A549 (cell line): ENCODE data around the gene RARA.

Experiments used
- CHD2 ChIP-seq: fragments of 150-350 bp; IDR thresholded peaks from 2 replicates; pipeline ENCODE4 v1.6.1; 2014; ENCODE audit warnings: low read length; ENCODE audit not compliant: partially characterized antibody
- CTCF ChIP-seq: fragments of >200 bp; sonication (Bioruptor Twin); formaldehyde crosslinking; IDR thresholded peaks from 3 replicates; pipeline ENCODE4 v1.5.1; 2016
- FOSL2 ChIP-seq, 2 experiments: fragments of 450-650 bp in 1 of 2; fragments of >200 bp in 1 of 2; sonication (Bioruptor Twin) in 1 of 2; formaldehyde crosslinking; IDR thresholded peaks; 2 replicates each; pipeline versions ENCODE4 v1.5.0 to v1.6.1; 2016 to 2020; ENCODE audit warnings: mild to moderate bottlenecking in 1 of 2, moderate library complexity in 1 of 2
- MAZ ChIP-seq: fragments of 150-350 bp; IDR thresholded peaks from 2 replicates; pipeline ENCODE4 v1.6.1; 2014; ENCODE audit warnings: antibody characterized with exemption, low read depth, low read length, borderline replicate concordance
- NR3C1 ChIP-seq: fragments of >200 bp; sonication (Bioruptor Twin); formaldehyde crosslinking; IDR thresholded peaks from 3 replicates; pipeline ENCODE4 v1.6.1; 2017
- PHF8 ChIP-seq: fragments of 200-600 bp; sonication (generic); IDR thresholded peaks from 2 replicates; pipeline ENCODE4 v1.6.1; 2016; ENCODE audit warnings: low read depth, mild to moderate bottlenecking, antibody characterized with exemption, moderate library complexity, borderline replicate concordance
- POLR2A ChIP-seq: IDR thresholded peaks from 2 replicates; pipeline ENCODE4 v1.6.1; 2012; ENCODE audit warnings: mild to moderate bottlenecking, low read length
- RAD21 ChIP-seq, 2 experiments: fragments of >200 bp in 1 of 2; sonication (Bioruptor Twin) in 1 of 2; formaldehyde crosslinking in 1 of 2; IDR thresholded peaks in 1 of 2; conservative IDR thresholded peaks in 1 of 2; 2 replicates in 1 of 2; 3 replicates in 1 of 2; pipeline ENCODE4 v1.6.1; 2012 to 2018; ENCODE audit warnings: inconsistent platforms in 1 of 2
- RCOR1 ChIP-seq: fragments of 150-350 bp; IDR thresholded peaks from 2 replicates; pipeline ENCODE4 v1.6.1; 2014; ENCODE audit warnings: antibody characterized with exemption, low read length, low read depth
- RFX5 ChIP-seq: fragments of 450-650 bp; IDR thresholded peaks from 2 replicates; pipeline ENCODE4 v1.7.1; 2014; ENCODE audit warnings: antibody characterized with exemption, mild to moderate bottlenecking, moderate library complexity
- TF ChIP-seq, protein P1 (sequence below): fragments of 200-600 bp; sonication (generic); IDR thresholded peaks from 2 replicates; pipeline ENCODE4 v1.6.1; 2016; ENCODE audit warnings: antibody characterized with exemption, mild to moderate bottlenecking, moderate library complexity
- TF ChIP-seq, protein P2 (sequence below): IDR thresholded peaks from 2 replicates; pipeline ENCODE4 v1.6.1; 2012

GRCh38 chr17:40323391-40324381, 14.7 kb downstream of the RARA start:
- TF ChIP-seq POLR2A (no peak), CTCF (no peak), RCOR1 (no peak), MAZ (no peak), RAD21 (conservative IDR thresholded peaks at IDR 0.05 in 1 of 2, IDR thresholded peaks at IDR 0.05 in 1 of 2) (no peak), FOSL2 (IDR thresholded peaks at IDR 0.05) (no peak), FOSL2 (CRISPR knock-in tag; IDR thresholded peaks at IDR 0.05) (no peak), RFX5 (no peak), NR3C1 (no peak), CHD2 (no peak), PHF8 (no peak)
- TF ChIP-seq, protein P1, sequence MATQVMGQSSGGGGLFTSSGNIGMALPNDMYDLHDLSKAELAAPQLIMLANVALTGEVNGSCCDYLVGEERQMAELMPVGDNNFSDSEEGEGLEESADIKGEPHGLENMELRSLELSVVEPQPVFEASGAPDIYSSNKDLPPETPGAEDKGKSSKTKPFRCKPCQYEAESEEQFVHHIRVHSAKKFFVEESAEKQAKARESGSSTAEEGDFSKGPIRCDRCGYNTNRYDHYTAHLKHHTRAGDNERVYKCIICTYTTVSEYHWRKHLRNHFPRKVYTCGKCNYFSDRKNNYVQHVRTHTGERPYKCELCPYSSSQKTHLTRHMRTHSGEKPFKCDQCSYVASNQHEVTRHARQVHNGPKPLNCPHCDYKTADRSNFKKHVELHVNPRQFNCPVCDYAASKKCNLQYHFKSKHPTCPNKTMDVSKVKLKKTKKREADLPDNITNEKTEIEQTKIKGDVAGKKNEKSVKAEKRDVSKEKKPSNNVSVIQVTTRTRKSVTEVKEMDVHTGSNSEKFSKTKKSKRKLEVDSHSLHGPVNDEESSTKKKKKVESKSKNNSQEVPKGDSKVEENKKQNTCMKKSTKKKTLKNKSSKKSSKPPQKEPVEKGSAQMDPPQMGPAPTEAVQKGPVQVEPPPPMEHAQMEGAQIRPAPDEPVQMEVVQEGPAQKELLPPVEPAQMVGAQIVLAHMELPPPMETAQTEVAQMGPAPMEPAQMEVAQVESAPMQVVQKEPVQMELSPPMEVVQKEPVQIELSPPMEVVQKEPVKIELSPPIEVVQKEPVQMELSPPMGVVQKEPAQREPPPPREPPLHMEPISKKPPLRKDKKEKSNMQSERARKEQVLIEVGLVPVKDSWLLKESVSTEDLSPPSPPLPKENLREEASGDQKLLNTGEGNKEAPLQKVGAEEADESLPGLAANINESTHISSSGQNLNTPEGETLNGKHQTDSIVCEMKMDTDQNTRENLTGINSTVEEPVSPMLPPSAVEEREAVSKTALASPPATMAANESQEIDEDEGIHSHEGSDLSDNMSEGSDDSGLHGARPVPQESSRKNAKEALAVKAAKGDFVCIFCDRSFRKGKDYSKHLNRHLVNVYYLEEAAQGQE = no peak
- TF ChIP-seq, protein P2, sequence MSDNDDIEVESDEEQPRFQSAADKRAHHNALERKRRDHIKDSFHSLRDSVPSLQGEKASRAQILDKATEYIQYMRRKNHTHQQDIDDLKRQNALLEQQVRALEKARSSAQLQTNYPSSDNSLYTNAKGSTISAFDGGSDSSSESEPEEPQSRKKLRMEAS = no peak
